ENCODE results near the gene KCNQ1. TPM values are rescaled to one million over a fixed set of nuclear protein-coding genes. Genes with fewer than 3 reads are reported as not detected.

The KCNQ1 gene
- total RNA-seq, 2 donors from 2014 or later, result 38.9 to 46.1 TPM

DNA sequence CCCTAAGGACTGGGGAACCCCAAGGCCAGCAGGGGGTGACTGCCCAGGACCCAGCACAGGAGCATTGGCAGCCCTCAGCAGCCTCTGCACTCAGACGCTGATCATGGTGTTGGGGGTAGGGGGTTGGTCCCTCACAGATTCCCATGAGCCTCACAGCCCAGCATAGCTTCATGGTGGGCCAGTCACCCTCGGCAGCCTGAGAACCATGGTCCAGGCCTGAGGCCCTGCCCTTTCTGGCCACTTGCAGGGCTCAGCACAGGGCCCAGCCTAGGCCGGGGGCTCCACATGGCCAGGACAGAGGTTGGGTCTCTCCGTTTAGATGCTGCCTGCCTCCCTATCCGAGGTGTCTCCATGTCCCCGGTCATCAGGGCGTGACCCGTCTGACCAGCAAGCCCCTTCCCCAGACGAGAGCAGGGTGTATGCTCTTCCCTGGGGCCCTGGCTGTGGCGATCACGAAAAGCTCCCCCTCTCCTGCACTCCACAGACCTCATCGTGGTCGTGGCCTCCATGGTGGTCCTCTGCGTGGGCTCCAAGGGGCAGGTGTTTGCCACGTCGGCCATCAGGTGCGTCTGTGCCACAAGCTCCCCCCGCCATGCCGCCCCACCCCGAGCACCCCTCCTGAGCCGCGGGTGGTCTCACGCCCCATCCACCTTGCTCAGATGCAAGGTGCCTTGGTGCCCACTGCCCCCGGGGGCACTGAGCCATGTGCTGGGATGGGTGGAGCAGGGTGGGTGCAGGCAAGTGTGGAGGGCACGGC is 126.2 kb downstream of the KCNQ1 start:
- Histone ChIP-seq H3K4me1 (no peaks in the 10 kb centered on the region), H3K9me3 (no peaks in the 10 kb centered on the region), H3K27me3 (no peaks in the 10 kb centered on the region), H3K4me3 (no peak overlapping the region), H3K36me3 (replicated peaks in 1 of 2; ENCODE audit: insufficient read depth in 1 of 2, low read depth in 2 of 2) (peaks cover 0 to 2% of the 10 kb centered on the region in 2 donors), H3K27ac (no peak overlapping the region)
- ATAC-seq (no peak), DNase-seq (peak in 1 of 4 donors; percentile 7)
- WGBS, 2 donors, result 97 to 100% methylated on average over 5 to 24 of the region's 25 CpGs
- intact Hi-C loops (cut with DNase I), result no loop called here
- no peak for TF ChIP-seq POLR2A (IDR thresholded peaks at IDR 0.05)
- TF ChIP-seq, protein P1, sequence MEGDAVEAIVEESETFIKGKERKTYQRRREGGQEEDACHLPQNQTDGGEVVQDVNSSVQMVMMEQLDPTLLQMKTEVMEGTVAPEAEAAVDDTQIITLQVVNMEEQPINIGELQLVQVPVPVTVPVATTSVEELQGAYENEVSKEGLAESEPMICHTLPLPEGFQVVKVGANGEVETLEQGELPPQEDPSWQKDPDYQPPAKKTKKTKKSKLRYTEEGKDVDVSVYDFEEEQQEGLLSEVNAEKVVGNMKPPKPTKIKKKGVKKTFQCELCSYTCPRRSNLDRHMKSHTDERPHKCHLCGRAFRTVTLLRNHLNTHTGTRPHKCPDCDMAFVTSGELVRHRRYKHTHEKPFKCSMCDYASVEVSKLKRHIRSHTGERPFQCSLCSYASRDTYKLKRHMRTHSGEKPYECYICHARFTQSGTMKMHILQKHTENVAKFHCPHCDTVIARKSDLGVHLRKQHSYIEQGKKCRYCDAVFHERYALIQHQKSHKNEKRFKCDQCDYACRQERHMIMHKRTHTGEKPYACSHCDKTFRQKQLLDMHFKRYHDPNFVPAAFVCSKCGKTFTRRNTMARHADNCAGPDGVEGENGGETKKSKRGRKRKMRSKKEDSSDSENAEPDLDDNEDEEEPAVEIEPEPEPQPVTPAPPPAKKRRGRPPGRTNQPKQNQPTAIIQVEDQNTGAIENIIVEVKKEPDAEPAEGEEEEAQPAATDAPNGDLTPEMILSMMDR (IDR thresholded peaks at IDR 0.05), result no peak

GRCh38 chr11:2571598-2572281 is 126.9 kb downstream of the KCNQ1 start:
- Histone ChIP-seq H3K4me1 (no peaks in the 10 kb centered on the region), H3K36me3 (replicated peaks in 1 of 2; ENCODE audit: insufficient read depth in 1 of 2, low read depth in 2 of 2) (peaks cover 0 to 2% of the 10 kb centered on the region in 2 donors), H3K4me3 (no peak overlapping the region), H3K9me3 (no peaks in the 10 kb centered on the region), H3K27ac (no peak overlapping the region), H3K27me3 (no peaks in the 10 kb centered on the region)
- intact Hi-C loops (cut with DNase I), result no loop called here
- TF ChIP-seq POLR2A (IDR thresholded peaks at IDR 0.05), result no peak
- TF ChIP-seq, protein P1 (IDR thresholded peaks at IDR 0.05), result no peak
- 80 to 90% methylated on average over 1 to 23 of the region's 23 CpGs for WGBS, 2 donors
- DNase-seq (peak in 1 of 4 donors; percentile 7), ATAC-seq (no peak)

GRCh38 chr11:2572491-2573239 is 127.9 kb downstream of the KCNQ1 start:
- Histone ChIP-seq H3K36me3 (replicated peaks in 1 of 2; ENCODE audit: insufficient read depth in 1 of 2, low read depth in 2 of 2) (peaks cover 0 to 2% of the 10 kb centered on the region in 2 donors), H3K9me3 (no peaks in the 10 kb centered on the region), H3K27ac (no peak overlapping the region), H3K4me3 (no peak overlapping the region), H3K27me3 (no peaks in the 10 kb centered on the region), H3K4me1 (no peaks in the 10 kb centered on the region)
- 96 to 99% methylated on average over 17 to 29 of the region's 33 CpGs for WGBS, 2 donors
- intact Hi-C loops (cut with DNase I), result no loop called here
- peak in 2 of 4 donors; percentile 3 to 5 for DNase-seq
- ATAC-seq, result no peak
- TF ChIP-seq, protein P1 (IDR thresholded peaks at IDR 0.05), result no peak
- no peak for TF ChIP-seq POLR2A (IDR thresholded peaks at IDR 0.05)

GRCh38 chr11:2573240-2574042 is 128.6 kb downstream of the KCNQ1 start:
- 93 to 98% methylated on average over 6 to 28 of the region's 28 CpGs for WGBS, 2 donors
- Histone ChIP-seq H3K27ac (no peak overlapping the region), H3K4me1 (no peaks in the 10 kb centered on the region), H3K4me3 (no peak overlapping the region), H3K9me3 (no peaks in the 10 kb centered on the region), H3K36me3 (replicated peaks in 1 of 2; ENCODE audit: insufficient read depth in 1 of 2, low read depth in 2 of 2) (peaks cover 0 to 2% of the 10 kb centered on the region in 2 donors), H3K27me3 (no peaks in the 10 kb centered on the region)
- intact Hi-C loops (cut with DNase I), result no loop called here
- TF ChIP-seq, protein P1 (IDR thresholded peaks at IDR 0.05), result no peak
- TF ChIP-seq POLR2A (IDR thresholded peaks at IDR 0.05), result no peak
- DNase-seq (peak in 2 of 4 donors; percentile 3 to 6), ATAC-seq (no peak)

Data from body of pancreas (tissue), 4 donors.